Lower leg skin (tissue), 3 donors: ENCODE results near the gene FOXN1.

Experiments used
- CTCF ChIP-seq, 3 donors: fragments of 450-650 bp; IDR thresholded peaks; one replicate each; pipeline ENCODE4 v1.5.1; 2016; ENCODE audit warnings: antibody characterized with exemption in 3 of 3, mild to moderate bottlenecking in 3 of 3, moderate library complexity in 2 of 3
- POLR2A ChIP-seq, 2 donors: fragments of 450-650 bp; IDR thresholded peaks; one replicate each; pipeline ENCODE4 v1.6.1; 2016 to 2017; ENCODE audit warnings: antibody characterized with exemption in 2 of 2, mild to moderate bottlenecking in 1 of 2, moderate library complexity in 1 of 2

GRCh38 chr17:28545141-28545503 lies 39.0 kb downstream of the FOXN1 start:
- TF ChIP-seq POLR2A (IDR thresholded peaks at IDR 0.05): no peak
- TF ChIP-seq CTCF (IDR thresholded peaks at IDR 0.05): no peak
